HFF-Myc (cell line): ENCODE measurements around the gene NAA25.

Experiments
- DNase-seq: peaks from one replicate; pipeline ENCODE4 v3.0.0-alpha.2; 2011; ENCODE audit warnings: low read depth; ENCODE audit errors: extremely low read depth
- H3K4me3 ChIP-seq: replicated peaks from 2 replicates; pipeline ENCODE4 v1.5.1; 2011; ENCODE audit warnings: low read depth, mild to moderate bottlenecking, control low read depth, low read length
- TF ChIP-seq, protein P1 (sequence below): IDR thresholded peaks from 2 replicates; pipeline ENCODE4 v1.5.1; 2012; ENCODE audit warnings: mild to moderate bottlenecking, low read depth, low read length, control low read depth; ENCODE audit errors: missing control alignments

The NAA25 gene

DNA sequence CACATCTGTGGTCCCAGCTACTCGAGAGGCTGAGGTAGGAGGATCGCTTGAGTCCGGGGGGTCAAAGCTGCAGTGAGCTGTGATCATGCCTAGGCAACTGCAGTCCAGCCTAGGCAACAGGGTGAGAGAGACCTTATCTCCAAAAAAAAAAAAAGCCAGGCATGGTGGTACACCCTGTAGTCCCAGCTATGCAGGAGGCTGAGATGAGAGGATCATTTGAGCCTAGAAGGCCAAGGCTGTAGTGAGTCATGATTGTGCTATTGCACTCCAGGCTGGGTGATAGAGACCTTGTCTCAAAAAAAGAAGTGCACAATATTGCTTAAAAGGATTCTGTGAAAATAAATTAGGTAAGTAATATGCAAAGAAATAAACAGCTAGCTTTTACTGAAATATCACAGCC lies 17.0 kb downstream of the NAA25 start:
- TF ChIP-seq, protein P1, sequence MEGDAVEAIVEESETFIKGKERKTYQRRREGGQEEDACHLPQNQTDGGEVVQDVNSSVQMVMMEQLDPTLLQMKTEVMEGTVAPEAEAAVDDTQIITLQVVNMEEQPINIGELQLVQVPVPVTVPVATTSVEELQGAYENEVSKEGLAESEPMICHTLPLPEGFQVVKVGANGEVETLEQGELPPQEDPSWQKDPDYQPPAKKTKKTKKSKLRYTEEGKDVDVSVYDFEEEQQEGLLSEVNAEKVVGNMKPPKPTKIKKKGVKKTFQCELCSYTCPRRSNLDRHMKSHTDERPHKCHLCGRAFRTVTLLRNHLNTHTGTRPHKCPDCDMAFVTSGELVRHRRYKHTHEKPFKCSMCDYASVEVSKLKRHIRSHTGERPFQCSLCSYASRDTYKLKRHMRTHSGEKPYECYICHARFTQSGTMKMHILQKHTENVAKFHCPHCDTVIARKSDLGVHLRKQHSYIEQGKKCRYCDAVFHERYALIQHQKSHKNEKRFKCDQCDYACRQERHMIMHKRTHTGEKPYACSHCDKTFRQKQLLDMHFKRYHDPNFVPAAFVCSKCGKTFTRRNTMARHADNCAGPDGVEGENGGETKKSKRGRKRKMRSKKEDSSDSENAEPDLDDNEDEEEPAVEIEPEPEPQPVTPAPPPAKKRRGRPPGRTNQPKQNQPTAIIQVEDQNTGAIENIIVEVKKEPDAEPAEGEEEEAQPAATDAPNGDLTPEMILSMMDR = no peak
- no peak overlapping the region for H3K4me3 ChIP-seq
- DNase-seq = no peak

DNA sequence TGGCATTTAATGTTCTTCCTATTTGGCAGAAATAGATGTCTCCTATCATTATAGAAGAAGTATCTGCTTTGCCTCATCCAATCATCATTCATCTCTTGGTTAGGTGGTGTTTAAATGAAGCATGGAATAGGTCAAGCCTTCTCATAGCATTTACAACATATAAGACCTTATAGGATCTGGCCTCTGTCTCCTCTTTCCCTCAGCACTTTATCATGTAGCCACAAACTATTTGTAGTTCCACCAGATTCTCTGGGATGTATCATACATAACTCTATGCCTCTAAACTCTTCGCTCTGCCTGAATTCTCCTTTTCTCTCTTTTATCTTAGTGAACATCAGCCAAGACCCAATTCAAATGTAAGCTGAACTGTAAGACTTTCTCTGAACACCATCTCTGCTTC lies 20.7 kb downstream of the NAA25 start:
- DNase-seq = no peak
- TF ChIP-seq, protein P1 = no peak
- H3K4me3 ChIP-seq = no peak overlapping the region

DNA sequence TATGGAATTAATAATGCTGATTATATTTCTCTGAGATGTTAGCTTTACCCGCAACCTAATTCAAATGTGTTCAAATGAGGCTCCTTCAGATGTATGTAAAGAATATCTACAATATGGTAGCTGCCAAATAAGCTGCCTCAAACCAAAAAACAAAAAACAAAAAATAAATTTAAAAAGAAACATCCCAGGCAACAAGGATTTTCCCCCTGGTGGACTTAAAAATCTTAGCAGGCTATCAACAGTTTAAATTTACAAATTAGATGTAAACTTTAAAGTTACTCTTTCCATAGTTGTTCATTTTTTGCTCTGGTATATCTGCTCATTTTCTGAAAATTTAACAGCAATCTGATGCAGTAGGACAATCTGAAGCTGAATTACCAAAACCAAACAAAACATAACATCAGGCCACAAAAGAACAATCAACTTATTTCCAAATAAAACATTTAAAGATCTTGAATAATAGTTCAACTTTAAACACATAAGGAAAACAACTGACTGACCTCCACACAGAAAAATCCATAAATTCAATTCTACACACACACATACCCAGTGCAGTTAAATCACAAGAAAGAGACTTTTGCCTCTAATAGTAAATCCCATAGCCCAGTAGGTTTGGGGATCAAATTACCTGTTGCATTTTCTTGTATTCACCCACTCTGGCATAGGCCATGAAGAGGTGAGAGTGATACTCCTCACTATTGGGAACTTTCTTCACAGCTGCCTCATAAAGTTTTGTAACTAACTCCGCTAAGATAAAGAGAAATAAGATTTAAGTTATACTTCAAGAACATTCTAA lies 21.3 kb downstream of the NAA25 start:
- no peak for DNase-seq
- TF ChIP-seq, protein P1 = no peak

DNA sequence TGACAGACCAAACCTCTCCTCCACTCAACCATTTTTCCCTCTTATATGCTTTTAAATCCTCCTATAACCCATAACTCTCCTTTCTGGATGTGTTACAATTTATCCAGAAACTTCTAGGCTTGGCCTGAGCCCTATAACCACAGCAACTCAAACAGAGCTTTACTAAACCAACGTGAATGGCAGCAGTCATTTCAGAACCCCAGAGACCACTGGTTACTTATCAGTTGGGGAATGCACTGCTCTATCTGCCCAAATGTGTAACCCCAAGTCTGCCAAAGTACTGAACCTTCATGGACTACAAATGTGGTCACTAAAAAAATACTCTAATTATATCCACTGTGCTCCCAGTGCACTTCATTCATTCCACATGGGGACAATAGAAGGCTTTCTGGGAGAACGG lies 42.0 kb downstream of the NAA25 start:
- TF ChIP-seq, protein P1 = no peak
- no peak overlapping the region for H3K4me3 ChIP-seq
- DNase-seq = no peak

More for the DNA sequence above, 21.3 kb downstream of the NAA25 start:
- no peak overlapping the region for H3K4me3 ChIP-seq

DNA sequence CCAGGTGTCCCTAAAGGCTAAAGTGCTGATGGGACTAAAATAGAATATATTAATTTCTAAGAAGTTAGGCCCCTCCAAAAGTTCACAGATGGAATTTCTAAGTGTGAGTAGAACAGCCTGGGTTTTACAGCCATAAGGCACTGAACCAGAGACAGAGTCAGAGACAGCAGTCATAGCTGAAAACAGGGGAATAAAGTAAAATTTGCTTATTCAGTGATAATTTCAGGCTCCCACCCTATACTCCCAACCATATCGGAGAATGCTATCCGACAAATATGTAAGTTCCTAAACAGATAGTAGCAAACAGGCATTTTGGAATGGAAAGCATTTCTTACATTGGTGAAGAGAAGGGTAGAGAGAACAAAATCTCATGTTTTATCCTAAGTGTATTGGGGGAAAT lies 45.3 kb downstream of the NAA25 start:
- TF ChIP-seq, protein P1 = no peak
- no peak for DNase-seq
- H3K4me3 ChIP-seq = no peak overlapping the region

DNA sequence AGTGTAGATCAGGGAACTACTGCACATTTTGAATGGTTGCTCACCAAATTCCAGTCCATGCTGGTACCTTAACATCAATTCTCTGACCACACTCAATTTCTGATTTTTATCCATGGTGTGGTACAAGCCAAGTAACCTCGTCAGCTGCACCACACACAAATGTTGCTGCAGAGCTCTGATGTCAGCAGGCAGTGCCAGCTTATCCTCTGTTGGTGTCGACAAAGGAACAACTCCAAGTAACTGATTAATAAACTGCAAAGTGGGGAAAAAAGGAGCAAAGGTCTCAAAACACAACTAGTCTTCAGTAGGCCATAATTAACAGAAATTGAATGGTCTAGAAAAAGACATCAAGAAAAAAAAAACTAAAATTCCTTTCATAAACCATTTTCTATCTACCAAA lies 47.4 kb downstream of the NAA25 start:
- DNase-seq = no peak
- TF ChIP-seq, protein P1 = no peak

DNA sequence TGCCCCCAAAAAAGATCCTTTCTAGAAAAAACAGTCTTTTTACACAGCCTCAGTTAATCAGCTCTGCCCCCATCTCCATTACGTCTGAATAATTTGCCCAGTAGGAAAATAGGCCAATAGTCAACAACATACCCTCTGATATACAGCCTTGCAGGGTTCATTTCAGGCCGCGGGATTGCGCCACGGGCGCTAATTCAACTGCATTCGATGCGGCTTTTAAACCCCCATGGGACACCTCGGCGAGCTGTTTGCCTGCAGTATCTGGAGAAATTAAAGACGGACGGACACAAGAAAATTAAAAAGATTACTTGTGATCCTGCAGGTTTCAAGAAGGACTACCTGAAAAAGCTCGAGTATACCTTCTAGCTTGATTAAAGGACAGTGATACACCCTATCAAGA lies 59.2 kb downstream of the NAA25 start:
- no peak overlapping the region for H3K4me3 ChIP-seq
- DNase-seq = no peak
- TF ChIP-seq, protein P1 = no peak

More for the DNA sequence above, 47.4 kb downstream of the NAA25 start:
- H3K4me3 ChIP-seq = no peak overlapping the region
